ENCODE results near the gene GRIP1. TPM values are rescaled to one million over a fixed set of nuclear protein-coding genes. Genes with fewer than 3 reads are reported as not detected.

GRIP1 gene
- total RNA-seq, 2 experiments from 2014 or later = 0.61 to 1.9 TPM

GRCh38 chr12:66598608-66599007 is 80.3 kb downstream of the GRIP1 start:
- Mint-ChIP-seq H3K9me3 (ENCODE audit: low read depth) (no peaks in the 10 kb centered on the region), H3K27me3 (no peaks in the 10 kb centered on the region), H3K4me1 (no peaks in the 10 kb centered on the region), H3K36me3 (no peaks in the 10 kb centered on the region), H3K27ac (no peak overlapping the region), H3K4me3 (no peak overlapping the region)
- CTCF ChIA-PET = interaction anchor here (0.6 kb wide), 1 partner anchor 19 kb away, joined by 4 read pairs; no protein-coding TSS in a partner anchor
- ATAC-seq = no peak
- DNase-seq = no peak

- H3K36me3 Mint-ChIP-seq = no peaks in the 10 kb centered on the region
- no peak overlapping the region for H3K4me3 Mint-ChIP-seq
- CTCF ChIA-PET = interaction anchor here (0.6 kb wide), 1 partner anchor 19 kb away, joined by 4 read pairs; no protein-coding TSS in a partner anchor
- H3K4me1 Mint-ChIP-seq = no peaks in the 10 kb centered on the region
- H3K9me3 Mint-ChIP-seq (ENCODE audit: low read depth) = no peaks in the 10 kb centered on the region
- no peaks in the 10 kb centered on the region for H3K27me3 Mint-ChIP-seq
- no peak for DNase-seq
- H3K27ac Mint-ChIP-seq = no peak overlapping the region
- no peak for ATAC-seq
These were observed 80.8 kb downstream of the GRIP1 start for GRCh38 chr12:66598079-66598478.

- H3K27ac Mint-ChIP-seq = no peak overlapping the region
These were observed 82.7 kb downstream of the GRIP1 start for GRCh38 chr12:66596199-66596598.

GRCh38 chr12:66594688-66595087 is 84.2 kb downstream of the GRIP1 start:
- ATAC-seq = no peak
- no peak for DNase-seq
- Mint-ChIP-seq H3K4me3 (no peak overlapping the region), H3K4me1 (no peaks in the 10 kb centered on the region), H3K9me3 (ENCODE audit: low read depth) (no peaks in the 10 kb centered on the region), H3K36me3 (no peaks in the 10 kb centered on the region), H3K27me3 (no peaks in the 10 kb centered on the region), H3K27ac (no peak overlapping the region)
- CTCF ChIA-PET = no interaction called here

More at GRCh38 chr12:66596199-66596598, 82.7 kb downstream of the GRIP1 start:
- CTCF ChIA-PET = interaction anchor here (0.6 kb wide), 1 partner anchor 446 kb away, joined by 3 read pairs; no protein-coding TSS in a partner anchor
- Mint-ChIP-seq H3K36me3 (no peaks in the 10 kb centered on the region), H3K9me3 (ENCODE audit: low read depth) (no peaks in the 10 kb centered on the region), H3K4me1 (no peaks in the 10 kb centered on the region), H3K27me3 (no peaks in the 10 kb centered on the region), H3K4me3 (no peak overlapping the region)
- no peak for DNase-seq
- no peak for ATAC-seq

- ATAC-seq = no peak
- H3K4me3 Mint-ChIP-seq = no peak overlapping the region
- no peaks in the 10 kb centered on the region for H3K36me3 Mint-ChIP-seq
- H3K9me3 Mint-ChIP-seq (ENCODE audit: low read depth) = no peaks in the 10 kb centered on the region
- CTCF ChIA-PET = no interaction called here
- no peaks in the 10 kb centered on the region for H3K27me3 Mint-ChIP-seq
- no peak for DNase-seq
- no peak overlapping the region for H3K27ac Mint-ChIP-seq
- H3K4me1 Mint-ChIP-seq = peaks cover 2% of the 10 kb centered on the region
These were observed 88.4 kb downstream of the GRIP1 start for GRCh38 chr12:66590275-66590985.

GRCh38 chr12:66589095-66589494 is 89.8 kb downstream of the GRIP1 start:
- H3K9me3 Mint-ChIP-seq (ENCODE audit: low read depth) = no peaks in the 10 kb centered on the region
- no peak overlapping the region for H3K4me3 Mint-ChIP-seq
- H3K27me3 Mint-ChIP-seq = no peaks in the 10 kb centered on the region
- CTCF ChIA-PET = interaction anchor here (0.5 kb wide), 1 partner anchor 887 kb away, joined by 3 read pairs; no protein-coding TSS in a partner anchor
- H3K4me1 Mint-ChIP-seq = peaks cover 2% of the 10 kb centered on the region
- no peaks in the 10 kb centered on the region for H3K36me3 Mint-ChIP-seq
- H3K27ac Mint-ChIP-seq = no peak overlapping the region
- DNase-seq (no peak), ATAC-seq (no peak)

GRCh38 chr12:66587912-66588311 is 91.0 kb downstream of the GRIP1 start:
- Mint-ChIP-seq H3K27me3 (no peaks in the 10 kb centered on the region), H3K9me3 (ENCODE audit: low read depth) (no peaks in the 10 kb centered on the region), H3K4me3 (no peak overlapping the region), H3K27ac (no peak overlapping the region), H3K36me3 (no peaks in the 10 kb centered on the region), H3K4me1 (peaks cover 2% of the 10 kb centered on the region)
- CTCF ChIA-PET = no interaction called here
- DNase-seq (no peak), ATAC-seq (no peak)

GRCh38 chr12:66584673-66585072 is 94.2 kb downstream of the GRIP1 start:
- ATAC-seq (no peak), DNase-seq (no peak)
- H3K27ac Mint-ChIP-seq = no peak overlapping the region
- peaks cover 2% of the 10 kb centered on the region for H3K4me1 Mint-ChIP-seq
- H3K9me3 Mint-ChIP-seq (ENCODE audit: low read depth) = no peaks in the 10 kb centered on the region
- H3K36me3 Mint-ChIP-seq = no peaks in the 10 kb centered on the region
- no peaks in the 10 kb centered on the region for H3K27me3 Mint-ChIP-seq
- H3K4me3 Mint-ChIP-seq = no peak overlapping the region
- CTCF ChIA-PET = no interaction called here

GRCh38 chr12:66573605-66574004 is 105.3 kb downstream of the GRIP1 start:
- DNase-seq = no peak
- no peaks in the 10 kb centered on the region for H3K27me3 Mint-ChIP-seq
- CTCF ChIA-PET = no interaction called here

GRCh38 chr12:66572845-66573244 is 106.0 kb downstream of the GRIP1 start:
- ATAC-seq = no peak
- no peaks in the 10 kb centered on the region for H3K27me3 Mint-ChIP-seq
- CTCF ChIA-PET = no interaction called here
- H3K9me3 Mint-ChIP-seq (ENCODE audit: low read depth) = peaks cover 2% of the 10 kb centered on the region
- no peak overlapping the region for H3K27ac Mint-ChIP-seq
- DNase-seq = no peak
- H3K4me3 Mint-ChIP-seq = no peak overlapping the region
- H3K4me1 Mint-ChIP-seq = no peaks in the 10 kb centered on the region
- no peaks in the 10 kb centered on the region for H3K36me3 Mint-ChIP-seq

More at GRCh38 chr12:66573605-66574004, 105.3 kb downstream of the GRIP1 start:
- Mint-ChIP-seq H3K4me1 (no peaks in the 10 kb centered on the region), H3K9me3 (ENCODE audit: low read depth) (peaks cover 2% of the 10 kb centered on the region), H3K36me3 (no peaks in the 10 kb centered on the region), H3K4me3 (no peak overlapping the region), H3K27ac (no peak overlapping the region)
- no peak for ATAC-seq

- H3K9me3 Mint-ChIP-seq (ENCODE audit: low read depth) = no peaks in the 10 kb centered on the region
- no peaks in the 10 kb centered on the region for H3K36me3 Mint-ChIP-seq
- H3K4me3 Mint-ChIP-seq = no peak overlapping the region
- no peak for ATAC-seq
- CTCF ChIA-PET = no interaction called here
- H3K27me3 Mint-ChIP-seq = no peaks in the 10 kb centered on the region
- H3K4me1 Mint-ChIP-seq = no peaks in the 10 kb centered on the region
- H3K27ac Mint-ChIP-seq = no peak overlapping the region
- no peak for DNase-seq
These were observed 107.4 kb downstream of the GRIP1 start for GRCh38 chr12:66571361-66571915.

- H3K9me3 Mint-ChIP-seq (ENCODE audit: low read depth) = peaks cover 9% of the 10 kb centered on the region
- no peak for DNase-seq
- no peaks in the 10 kb centered on the region for H3K36me3 Mint-ChIP-seq
- CTCF ChIA-PET = no interaction called here
- H3K4me3 Mint-ChIP-seq = no peak overlapping the region
- peaks cover 3% of the 10 kb centered on the region for H3K27me3 Mint-ChIP-seq
- no peak overlapping the region for H3K27ac Mint-ChIP-seq
- H3K4me1 Mint-ChIP-seq = no peaks in the 10 kb centered on the region
- no peak for ATAC-seq
These were observed 115.7 kb downstream of the GRIP1 start for GRCh38 chr12:66563220-66563619.

- DNase-seq = no peak
- Mint-ChIP-seq H3K36me3 (no peaks in the 10 kb centered on the region), H3K27ac (no peak overlapping the region), H3K4me3 (no peak overlapping the region), H3K27me3 (peaks cover 3% of the 10 kb centered on the region), H3K4me1 (no peaks in the 10 kb centered on the region), H3K9me3 (ENCODE audit: low read depth) (peaks cover 2% of the 10 kb centered on the region)
- CTCF ChIA-PET = no interaction called here
- ATAC-seq = no peak
These were observed 123.8 kb downstream of the GRIP1 start for GRCh38 chr12:66555113-66555512.

- no peaks in the 10 kb centered on the region for H3K27me3 Mint-ChIP-seq
- DNase-seq (no peak), ATAC-seq (no peak)
- CTCF ChIA-PET = no interaction called here
- no peaks in the 10 kb centered on the region for H3K9me3 Mint-ChIP-seq (ENCODE audit: low read depth)
- H3K36me3 Mint-ChIP-seq = no peaks in the 10 kb centered on the region
- H3K4me1 Mint-ChIP-seq = no peaks in the 10 kb centered on the region
- no peak overlapping the region for H3K4me3 Mint-ChIP-seq
- H3K27ac Mint-ChIP-seq = no peak overlapping the region
These were observed 126.2 kb downstream of the GRIP1 start for GRCh38 chr12:66552716-66553115.
